IPS-18c (cell line): ENCODE measurements around the gene SYNGR2.

Source experiments
- H3K4me3 ChIP-seq: 2 replicates; pipeline ENCODE4 v1.7.0; 2013; ENCODE audit warnings: low read depth, mild to moderate bottlenecking, low read length, moderate library complexity; ENCODE audit not compliant: insufficient read depth
- H3K9me3 ChIP-seq: one replicate; pipeline ENCODE4 v1.6.1; 2013; ENCODE audit warnings: mild to moderate bottlenecking, low read length, moderate library complexity; ENCODE audit not compliant: control insufficient read depth, insufficient read depth

SYNGR2 gene

GRCh38 chr17:78127888-78128550 lies 40.4 kb upstream of the SYNGR2 start:
- peak overlapping the region; percentile 80 for H3K4me3 ChIP-seq
- no peaks in the 10 kb centered on the region for H3K9me3 ChIP-seq

GRCh38 chr17:78128551-78129350 lies 39.6 kb upstream of the SYNGR2 start, which contains the start of gene TMC6:
Gene TMC6, minus strand, starts transcription at chr17:78128755. Its CDS starts 1,923 bp downstream, at chr17:78126832.
- Histone ChIP-seq H3K9me3 (no peaks in the 10 kb centered on the region), H3K4me3 (peak within 1 kb of the TSS; percentile 80)

GRCh38 chr17:78129351-78130089 lies 38.9 kb upstream of the SYNGR2 start:
- no peak overlapping the region; the same call in 1 of the 2 replicates for H3K4me3 ChIP-seq
- H3K9me3 ChIP-seq = no peaks in the 10 kb centered on the region

GRCh38 chr17:78130090-78130436 lies 38.3 kb upstream of the SYNGR2 start:
- no peaks in the 10 kb centered on the region for H3K9me3 ChIP-seq
- H3K4me3 ChIP-seq = no peak overlapping the region

GRCh38 chr17:78130437-78131101 lies 37.8 kb upstream of the SYNGR2 start, which contains the start of gene TMC8:
Gene TMC8, plus strand, starts transcription at chr17:78130771. Its CDS starts 818 bp downstream, at chr17:78131589.
- H3K9me3 ChIP-seq = no peaks in the 10 kb centered on the region
- peak within 1 kb of the TSS; percentile 30; the same call in 1 of the 2 replicates for H3K4me3 ChIP-seq

- H3K9me3 ChIP-seq = no peaks in the 10 kb centered on the region
- H3K4me3 ChIP-seq = peak overlapping the region; percentile 30; the same call in 1 of the 2 replicates
These were observed 37.0 kb upstream of the SYNGR2 start for GRCh38 chr17:78131172-78132083.

- H3K4me3 ChIP-seq = peak overlapping the region; percentile 30
- no peaks in the 10 kb centered on the region for H3K9me3 ChIP-seq
These were observed 36.2 kb upstream of the SYNGR2 start for GRCh38 chr17:78132084-78132676.

GRCh38 chr17:78132767-78133178 lies 35.6 kb upstream of the SYNGR2 start:
- Histone ChIP-seq H3K9me3 (no peaks in the 10 kb centered on the region), H3K4me3 (no peak overlapping the region)

GRCh38 chr17:78133179-78133951 lies 35.0 kb upstream of the SYNGR2 start:
- Histone ChIP-seq H3K9me3 (no peaks in the 10 kb centered on the region), H3K4me3 (no peak overlapping the region)

GRCh38 chr17:78133971-78134898 lies 34.1 kb upstream of the SYNGR2 start:
- H3K9me3 ChIP-seq = no peaks in the 10 kb centered on the region
- H3K4me3 ChIP-seq = no peak overlapping the region

- Histone ChIP-seq H3K9me3 (no peaks in the 10 kb centered on the region), H3K4me3 (no peak overlapping the region)
These were observed 33.4 kb upstream of the SYNGR2 start for GRCh38 chr17:78134899-78135385.

GRCh38 chr17:78135858-78136500 lies 32.4 kb upstream of the SYNGR2 start:
- Histone ChIP-seq H3K4me3 (no peak overlapping the region), H3K9me3 (no peaks in the 10 kb centered on the region)

- Histone ChIP-seq H3K4me3 (no peak overlapping the region), H3K9me3 (no peaks in the 10 kb centered on the region)
These were observed 30.8 kb upstream of the SYNGR2 start for GRCh38 chr17:78137392-78138203.
